H54 (cell line): ENCODE data around the gene TMEM51.

ENCODE experiments used
- DNase-seq: peaks from one replicate; pipeline ENCODE4 v3.0.0; 2011; ENCODE audit warnings: low spot score, mixed read lengths; ENCODE audit not compliant: insufficient read length
- FAIRE-seq: peaks from 3 replicates; lab custom pipeline; 2011; peaks lifted over from hg19 to GRCh38; lab: Jason Lieb, UNC
- POLR2A ChIP-seq: IDR thresholded peaks from 2 replicates; pipeline ENCODE4 v1.6.1; 2011; ENCODE audit warnings: low read depth, mild to moderate bottlenecking, low read length

Gene TMEM51

GRCh38 chr1:15192916-15193550 is 39.5 kb downstream of the TMEM51 start:
- DNase-seq (no peak), FAIRE-seq (no peak)
- no peak for TF ChIP-seq POLR2A

DNA sequence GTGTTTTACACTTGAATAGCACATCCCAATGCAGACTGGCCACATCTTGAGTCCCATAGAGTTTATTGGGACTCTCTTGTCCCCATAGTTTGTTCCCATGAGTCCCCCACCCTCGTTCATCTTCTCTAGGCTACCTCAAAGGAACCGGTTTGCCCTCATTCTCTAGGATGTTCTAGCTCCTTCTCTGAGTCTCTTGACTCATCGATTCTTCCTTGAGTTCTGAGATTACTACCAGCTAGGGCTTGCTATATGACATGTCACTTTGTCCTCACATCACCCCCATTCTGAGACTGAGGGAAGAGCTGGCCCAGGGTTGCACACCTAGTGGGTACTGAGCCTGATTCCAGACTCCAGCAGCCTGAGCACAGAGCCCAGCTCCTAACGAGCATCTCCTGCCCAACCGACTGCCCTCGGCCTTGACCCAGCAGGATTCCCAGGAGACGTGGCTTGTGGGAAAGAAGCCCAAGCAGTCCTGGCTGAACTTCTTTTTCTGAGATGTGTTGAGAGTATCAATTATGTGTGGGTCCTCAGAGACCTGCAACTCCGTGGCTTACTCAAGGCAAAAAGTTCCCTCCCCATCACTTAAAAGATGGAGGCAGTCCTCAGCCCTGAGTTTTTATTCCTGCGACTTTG is 42.0 kb downstream of the TMEM51 start:
- DNase-seq: no peak
- FAIRE-seq: no peak
- no peak for TF ChIP-seq POLR2A

GRCh38 chr1:15196069-15196468 is 42.5 kb downstream of the TMEM51 start:
- DNase-seq (no peak), FAIRE-seq (no peak)
- TF ChIP-seq POLR2A: no peak

DNA sequence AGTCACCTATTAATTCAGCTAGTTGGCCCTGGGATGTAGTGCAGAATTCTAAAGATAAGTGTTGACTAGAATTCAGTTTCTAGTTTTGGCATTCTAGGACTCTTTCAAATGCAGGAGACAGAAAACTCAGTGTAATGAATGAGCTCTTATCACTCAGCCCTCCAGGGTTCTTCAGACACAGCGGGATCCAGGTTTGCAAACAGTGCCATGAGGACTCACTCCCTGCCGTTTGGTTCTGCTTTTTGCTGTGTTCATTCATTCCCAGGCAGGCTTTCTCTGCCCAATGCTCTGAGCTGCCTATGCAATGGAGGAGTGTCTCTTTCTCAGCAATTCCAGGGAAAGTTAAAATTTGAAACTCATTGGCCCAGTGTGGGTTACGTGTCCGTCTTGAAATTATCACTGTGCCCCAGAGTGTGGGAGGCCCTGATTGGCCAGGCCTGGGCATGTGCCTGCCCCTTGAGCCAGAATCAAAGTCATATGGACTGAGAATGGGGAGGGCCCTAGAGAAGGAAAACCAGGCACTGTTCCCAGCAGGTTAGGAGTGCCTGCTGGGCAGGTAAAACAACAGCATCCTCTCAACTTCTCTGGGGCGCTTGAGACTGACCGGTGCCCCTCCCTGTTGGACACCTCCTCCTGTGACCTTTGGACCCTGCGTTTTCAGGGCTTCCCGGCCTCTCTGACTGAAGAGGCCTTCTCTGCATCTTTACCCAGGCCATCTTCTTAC is 43.4 kb downstream of the TMEM51 start:
- TF ChIP-seq POLR2A: no peak
- DNase-seq (no peak), FAIRE-seq (no peak)

DNA sequence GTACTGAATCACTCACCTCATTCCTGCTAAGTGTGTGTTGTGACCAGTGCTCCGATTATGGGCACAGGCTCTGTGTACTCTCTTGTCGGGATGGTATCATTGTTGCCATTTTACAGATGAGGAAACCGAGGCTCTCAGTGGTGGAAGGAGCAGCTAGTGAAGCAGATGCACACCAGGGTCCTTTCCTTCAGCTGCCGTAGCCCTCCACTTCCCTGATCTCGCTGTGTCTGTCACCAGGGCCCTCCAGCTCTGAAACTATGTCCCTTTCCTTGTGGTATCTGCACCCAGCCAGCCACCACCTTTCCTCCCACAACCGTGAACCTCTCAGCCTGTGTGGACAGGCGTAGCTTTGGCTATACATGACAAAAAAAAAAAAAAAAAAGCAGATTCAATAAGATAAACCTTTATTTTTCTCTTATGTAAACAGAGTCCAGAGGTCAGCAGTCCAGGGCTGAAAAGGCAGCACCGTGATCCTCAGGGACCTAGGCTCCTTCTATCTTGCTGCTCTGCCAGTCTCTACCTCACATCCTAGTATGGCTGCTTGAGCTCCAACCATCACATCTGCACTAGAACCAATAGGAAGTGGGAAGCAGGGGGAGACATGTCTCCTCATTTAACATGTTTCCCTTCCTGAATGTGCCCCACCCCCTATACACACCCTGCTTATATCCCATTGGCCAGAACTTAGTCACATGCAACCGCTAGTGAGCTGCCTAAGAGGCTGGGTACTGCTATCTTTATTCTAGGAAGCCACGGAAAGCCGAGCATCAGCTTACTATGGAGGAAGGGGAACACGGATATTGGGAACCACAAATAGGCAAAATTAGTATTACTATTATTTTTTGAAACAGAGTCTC is 44.3 kb downstream of the TMEM51 start:
- FAIRE-seq (no peak), DNase-seq (no peak)
- TF ChIP-seq POLR2A: no peak

- no peak for TF ChIP-seq POLR2A
- DNase-seq: no peak
- no peak for FAIRE-seq
Observed at GRCh38 chr1:15198684-15199083, 45.1 kb downstream of the TMEM51 start.

- DNase-seq: no peak
- FAIRE-seq: no peak
Observed at GRCh38 chr1:15201221-15201620, 47.7 kb downstream of the TMEM51 start.

DNA sequence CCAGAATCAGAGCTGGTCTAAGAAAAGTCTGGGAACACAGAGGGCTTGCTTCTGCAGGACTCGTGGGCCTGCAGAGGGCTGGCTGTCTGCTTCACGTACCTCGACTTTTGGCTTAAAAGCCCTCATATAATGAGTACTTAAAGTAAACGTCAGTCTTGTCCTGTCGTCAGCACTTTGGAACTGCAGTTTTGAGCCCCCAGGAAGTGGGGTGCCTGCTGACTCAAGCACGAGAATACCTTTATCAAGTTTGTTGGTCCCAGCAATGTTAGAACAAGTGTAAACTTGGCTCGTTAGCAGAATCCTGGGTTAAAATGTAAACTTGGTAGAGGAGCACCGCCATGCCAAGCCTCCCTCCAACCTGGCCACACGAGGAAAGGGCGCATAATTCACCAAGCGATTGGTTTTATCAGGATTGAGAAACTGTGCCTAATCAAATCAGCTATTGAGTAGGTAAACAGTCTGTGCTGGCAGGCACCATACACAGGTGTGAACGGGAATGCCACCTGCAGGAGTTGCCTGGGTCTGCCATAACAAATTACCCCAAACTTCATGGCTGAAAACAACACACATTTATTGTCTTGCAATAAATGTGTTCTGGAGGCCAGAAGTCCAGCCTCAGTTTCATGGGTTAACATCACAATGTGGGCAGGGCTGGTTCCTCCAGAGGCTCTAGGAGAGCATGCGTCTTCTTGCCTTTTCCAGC is 48.5 kb downstream of the TMEM51 start:
- FAIRE-seq (no peak), DNase-seq (no peak)
- TF ChIP-seq POLR2A: no peak

More at GRCh38 chr1:15201221-15201620, 47.7 kb downstream of the TMEM51 start:
- no peak for TF ChIP-seq POLR2A

GRCh38 chr1:15204931-15205330 is 51.4 kb downstream of the TMEM51 start:
- FAIRE-seq: no peak
- TF ChIP-seq POLR2A: no peak
- no peak for DNase-seq

DNA sequence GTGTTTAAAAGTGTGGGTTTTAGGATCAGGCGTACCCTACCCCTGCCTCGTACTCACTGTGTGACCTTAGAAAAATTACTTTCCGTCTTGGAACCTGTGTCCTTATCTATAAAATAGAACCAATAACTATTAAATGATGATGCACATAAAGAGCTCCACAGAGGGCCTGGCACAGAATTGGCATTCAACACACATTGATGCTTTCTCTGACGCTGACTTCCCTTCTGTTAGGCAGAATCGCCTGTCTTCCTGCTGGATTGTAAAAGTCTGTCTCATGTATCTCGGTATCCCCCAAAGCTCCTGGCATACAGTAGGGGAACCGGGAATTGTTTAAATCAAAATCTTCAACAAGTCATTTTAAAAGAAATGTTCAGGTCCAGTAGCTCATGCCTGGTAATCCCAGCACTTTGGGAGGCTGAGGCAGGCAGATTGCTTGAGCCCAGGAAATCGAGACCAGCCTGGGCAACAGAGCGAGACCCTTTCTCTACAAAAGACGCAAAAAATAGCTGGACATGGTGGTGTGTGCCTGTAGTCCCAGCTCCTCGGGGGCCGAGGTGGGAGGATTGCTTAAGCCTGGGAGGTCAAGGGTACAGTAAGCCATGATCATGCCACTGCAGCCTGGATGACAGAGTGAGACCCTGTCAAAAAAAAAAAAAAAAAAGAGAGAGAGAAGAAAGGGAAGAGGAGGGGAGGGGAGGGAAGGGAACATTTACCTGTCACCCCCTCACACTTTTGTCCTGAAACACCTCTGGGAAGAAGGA is 52.2 kb downstream of the TMEM51 start:
- no peak for TF ChIP-seq POLR2A
- FAIRE-seq: no peak
- DNase-seq: no peak

GRCh38 chr1:15206418-15207030 is 53.0 kb downstream of the TMEM51 start:
- no peak for TF ChIP-seq POLR2A
- DNase-seq (no peak), FAIRE-seq (peak; percentile 23)

GRCh38 chr1:15207031-15207828 is 53.7 kb downstream of the TMEM51 start:
- DNase-seq: no peak
- TF ChIP-seq POLR2A: no peak

More at GRCh38 chr1:15207031-15207828, 53.7 kb downstream of the TMEM51 start:
- no peak for FAIRE-seq
